PFSK-1 (cell line): ENCODE data around the gene NR2C2AP.

Experiments
- FOXP2 ChIP-seq: optimal IDR thresholded peaks from 2 replicates; pipeline ENCODE3; 2011; ENCODE audit warnings: borderline replicate concordance, control low read depth, inconsistent platforms; ENCODE audit not compliant: insufficient read depth; ENCODE audit errors: extremely low read length, extremely low read depth
- POLR2AphosphoS5 ChIP-seq: IDR thresholded peaks from 2 replicates; pipeline ENCODE4 v1.6.1; 2012; ENCODE audit warnings: low read depth, mild to moderate bottlenecking, control low read depth, low read length, moderate library complexity
- SIN3A ChIP-seq: IDR thresholded peaks from 2 replicates; pipeline ENCODE4 v1.6.1; 2012; ENCODE audit warnings: mild to moderate bottlenecking, low read length, moderate library complexity, borderline replicate concordance; ENCODE audit not compliant: insufficient read depth
- TAF1 ChIP-seq: IDR thresholded peaks from 2 replicates; pipeline ENCODE4 v1.6.1; 2012; ENCODE audit warnings: low read length, control low read depth, borderline replicate concordance; ENCODE audit not compliant: insufficient read depth
- TF ChIP-seq, protein P1 (sequence below), 2 experiments: IDR thresholded peaks; 2 replicates each; pipeline versions ENCODE4 v1.6.1 to v1.8.0; 2011 to 2012; ENCODE audit warnings: low read depth in 2 of 2, low read length in 2 of 2, control low read depth in 1 of 2, inconsistent platforms in 1 of 2, mild to moderate bottlenecking in 1 of 2, moderate library complexity in 1 of 2; ENCODE audit not compliant: insufficient read depth in 1 of 2

NR2C2AP gene

DNA sequence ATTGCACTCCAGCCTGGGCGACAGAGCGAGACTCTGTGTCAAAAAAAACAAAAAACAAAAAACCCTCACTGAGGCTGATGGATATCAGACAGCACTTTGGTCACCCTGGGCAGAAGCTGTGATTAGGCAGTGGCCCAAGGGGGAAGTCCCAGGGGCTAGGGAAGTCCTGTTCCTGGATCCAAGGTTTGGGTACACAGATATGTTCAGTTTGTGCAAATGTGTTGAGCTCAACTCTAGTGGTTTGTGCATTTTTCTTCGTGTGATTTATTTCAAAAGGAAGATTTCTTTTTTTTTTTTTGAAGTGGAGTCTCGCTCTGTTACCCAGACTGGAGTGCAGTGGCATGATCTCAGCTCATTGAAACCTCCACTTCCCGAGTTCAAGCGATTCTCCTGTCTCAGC lies 45.4 kb downstream of the NR2C2AP start:
- TF ChIP-seq POLR2AphosphoS5 = no peak

DNA sequence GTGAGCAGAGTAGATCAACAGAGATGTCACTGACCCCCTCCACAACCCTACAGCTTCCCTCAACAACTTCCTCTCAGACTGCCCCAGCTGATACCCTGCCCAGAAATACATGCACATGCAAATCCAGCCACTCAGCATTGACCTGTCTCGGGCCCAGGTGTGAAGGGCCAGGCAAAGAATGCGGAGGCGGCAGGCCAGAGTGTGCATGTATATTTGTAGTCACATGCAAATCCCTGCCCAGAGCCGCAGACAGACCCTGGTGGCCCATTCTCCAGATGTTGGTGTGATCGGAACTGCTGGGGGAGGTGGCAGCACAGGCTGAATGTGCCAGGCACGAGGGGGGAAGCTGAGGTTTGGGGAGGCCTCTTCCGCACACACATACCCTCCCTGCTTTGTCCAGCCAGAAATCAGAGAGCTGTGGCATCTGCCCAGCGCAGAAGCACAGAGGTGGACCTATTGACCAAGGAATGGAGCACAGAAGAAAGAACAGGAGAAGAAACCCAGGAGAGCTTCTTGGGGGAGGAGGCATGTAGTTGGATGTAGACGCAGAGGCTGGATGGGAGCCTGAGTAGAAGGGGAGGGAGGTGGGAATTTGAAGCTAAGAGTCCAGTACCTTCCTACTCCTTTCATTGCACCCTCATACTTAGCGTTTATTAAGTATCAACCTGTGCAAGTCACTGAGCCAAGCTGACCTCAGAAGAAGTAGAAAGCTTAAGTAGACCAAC lies 47.6 kb downstream of the NR2C2AP start:
- no peak for TF ChIP-seq SIN3A
- TF ChIP-seq TAF1 = no peak
- TF ChIP-seq FOXP2 = no peak
- TF ChIP-seq, protein P1, sequence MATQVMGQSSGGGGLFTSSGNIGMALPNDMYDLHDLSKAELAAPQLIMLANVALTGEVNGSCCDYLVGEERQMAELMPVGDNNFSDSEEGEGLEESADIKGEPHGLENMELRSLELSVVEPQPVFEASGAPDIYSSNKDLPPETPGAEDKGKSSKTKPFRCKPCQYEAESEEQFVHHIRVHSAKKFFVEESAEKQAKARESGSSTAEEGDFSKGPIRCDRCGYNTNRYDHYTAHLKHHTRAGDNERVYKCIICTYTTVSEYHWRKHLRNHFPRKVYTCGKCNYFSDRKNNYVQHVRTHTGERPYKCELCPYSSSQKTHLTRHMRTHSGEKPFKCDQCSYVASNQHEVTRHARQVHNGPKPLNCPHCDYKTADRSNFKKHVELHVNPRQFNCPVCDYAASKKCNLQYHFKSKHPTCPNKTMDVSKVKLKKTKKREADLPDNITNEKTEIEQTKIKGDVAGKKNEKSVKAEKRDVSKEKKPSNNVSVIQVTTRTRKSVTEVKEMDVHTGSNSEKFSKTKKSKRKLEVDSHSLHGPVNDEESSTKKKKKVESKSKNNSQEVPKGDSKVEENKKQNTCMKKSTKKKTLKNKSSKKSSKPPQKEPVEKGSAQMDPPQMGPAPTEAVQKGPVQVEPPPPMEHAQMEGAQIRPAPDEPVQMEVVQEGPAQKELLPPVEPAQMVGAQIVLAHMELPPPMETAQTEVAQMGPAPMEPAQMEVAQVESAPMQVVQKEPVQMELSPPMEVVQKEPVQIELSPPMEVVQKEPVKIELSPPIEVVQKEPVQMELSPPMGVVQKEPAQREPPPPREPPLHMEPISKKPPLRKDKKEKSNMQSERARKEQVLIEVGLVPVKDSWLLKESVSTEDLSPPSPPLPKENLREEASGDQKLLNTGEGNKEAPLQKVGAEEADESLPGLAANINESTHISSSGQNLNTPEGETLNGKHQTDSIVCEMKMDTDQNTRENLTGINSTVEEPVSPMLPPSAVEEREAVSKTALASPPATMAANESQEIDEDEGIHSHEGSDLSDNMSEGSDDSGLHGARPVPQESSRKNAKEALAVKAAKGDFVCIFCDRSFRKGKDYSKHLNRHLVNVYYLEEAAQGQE (IDR thresholded peaks at IDR 0.05; ENCODE audit: insufficient read depth in 1 of 2, low read depth in 2 of 2, low read length in 2 of 2) = no peak
- no peak for TF ChIP-seq POLR2AphosphoS5

DNA sequence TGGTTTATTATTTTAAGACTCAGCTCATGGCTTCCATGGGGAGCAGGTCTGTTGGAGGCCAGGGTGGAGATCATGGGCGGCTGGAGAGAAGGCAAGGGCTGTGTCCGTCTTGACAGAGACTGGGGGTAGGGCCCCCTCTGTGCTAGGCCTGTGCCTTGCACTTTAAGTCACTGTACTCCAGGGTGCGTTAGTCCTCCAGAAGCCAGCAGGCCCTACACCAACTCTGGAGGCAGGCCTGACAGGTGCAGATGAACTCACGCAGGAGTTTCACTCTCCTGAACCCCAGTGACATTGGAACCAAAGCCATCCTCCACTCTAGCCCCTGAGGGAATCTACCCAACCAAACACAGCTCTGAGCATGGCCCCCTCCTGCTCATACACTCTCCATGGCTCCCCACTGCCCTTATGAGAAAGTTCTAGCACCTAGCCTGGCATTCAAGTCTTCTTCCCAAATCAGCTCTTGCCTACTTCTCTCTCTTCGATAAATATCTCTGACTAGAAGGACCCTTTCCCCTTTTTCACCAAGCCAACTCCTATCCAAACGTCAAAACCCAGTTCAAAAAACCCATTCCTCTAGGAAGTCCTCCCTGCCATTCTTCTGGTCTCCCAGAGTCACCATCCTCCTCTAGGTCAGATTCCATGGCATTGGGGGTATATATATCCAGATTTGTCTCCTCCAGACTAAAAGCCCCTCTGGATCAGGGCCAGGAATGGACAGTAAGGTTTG lies 48.3 kb downstream of the NR2C2AP start:
- TF ChIP-seq, protein P1 (IDR thresholded peaks at IDR 0.05; ENCODE audit: insufficient read depth in 1 of 2, low read depth in 2 of 2, low read length in 2 of 2) = no peak

DNA sequence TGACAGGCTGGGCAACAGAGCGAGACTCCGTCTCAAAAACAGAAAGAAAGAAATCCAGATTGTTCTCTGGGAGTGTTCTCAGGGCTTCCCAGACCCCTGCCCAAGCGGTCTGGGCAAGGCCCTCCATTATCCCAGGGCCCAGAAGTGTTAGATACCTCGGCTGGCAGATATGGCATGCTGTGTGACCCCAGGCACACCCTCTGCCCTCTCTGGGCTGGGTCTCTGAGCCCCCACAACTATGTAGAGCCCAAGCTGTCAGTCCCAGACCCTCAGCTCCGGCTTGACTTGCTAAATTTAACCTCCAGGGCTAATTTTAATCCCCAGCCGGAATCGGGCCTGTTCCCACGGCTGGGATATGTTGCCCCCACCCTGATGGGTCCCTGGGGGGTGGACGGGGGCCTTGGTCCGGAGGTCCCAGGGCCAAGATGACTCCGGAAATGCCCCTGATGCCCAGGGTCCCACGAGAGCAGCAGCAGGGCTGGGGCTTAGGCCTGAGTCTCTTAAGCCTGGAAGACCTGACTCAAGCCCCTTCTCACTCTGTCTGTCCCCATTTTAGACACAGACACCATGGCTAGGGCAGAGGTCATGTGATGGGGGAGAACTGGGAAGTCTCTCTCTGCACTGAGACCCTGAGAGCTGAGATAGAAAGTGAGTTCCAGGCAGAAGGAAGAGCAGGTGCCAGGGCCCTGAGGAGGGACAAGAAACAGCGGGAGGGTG lies 50.4 kb downstream of the NR2C2AP start:
- TF ChIP-seq TAF1 (no peak), SIN3A (no peak), POLR2AphosphoS5 (no peak), FOXP2 (no peak)
- TF ChIP-seq, protein P1 (IDR thresholded peaks at IDR 0.05; ENCODE audit: insufficient read depth in 1 of 2, low read depth in 2 of 2, low read length in 2 of 2) = no peak

DNA sequence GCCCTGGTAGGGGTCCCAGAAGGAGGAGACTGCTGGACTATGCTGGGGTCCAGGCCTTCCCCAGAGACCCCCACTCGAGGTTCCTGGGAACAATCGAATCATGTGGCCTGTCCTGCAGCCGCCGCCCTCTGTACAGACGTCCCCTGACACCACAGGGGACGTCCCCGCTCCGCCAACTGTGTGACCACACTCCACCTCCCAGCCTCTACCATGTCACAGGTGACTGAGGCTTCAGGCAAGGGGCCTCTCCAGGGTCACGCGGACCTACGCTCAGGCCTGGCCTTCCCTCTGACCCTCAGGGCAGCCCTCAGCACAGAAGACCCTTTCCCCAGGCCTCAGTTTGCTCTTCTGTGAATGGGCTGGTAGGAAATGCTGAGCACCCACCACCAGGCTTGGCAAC lies 51.8 kb downstream of the NR2C2AP start:
- no peak for TF ChIP-seq FOXP2
- TF ChIP-seq TAF1 = no peak
- TF ChIP-seq, protein P1 (IDR thresholded peaks at IDR 0.05; ENCODE audit: insufficient read depth in 1 of 2, low read depth in 2 of 2, low read length in 2 of 2) = no peak
- TF ChIP-seq POLR2AphosphoS5 = no peak
- no peak for TF ChIP-seq SIN3A
